ENCODE results near the gene CCDC117. TPM values are rescaled to one million over a fixed set of nuclear protein-coding genes. Genes with fewer than 3 reads are reported as not detected.

The CCDC117 gene
- total and polyA plus RNA-seq, 9 donors, result 11.7 to 34.2 (median 22.8) TPM

DNA sequence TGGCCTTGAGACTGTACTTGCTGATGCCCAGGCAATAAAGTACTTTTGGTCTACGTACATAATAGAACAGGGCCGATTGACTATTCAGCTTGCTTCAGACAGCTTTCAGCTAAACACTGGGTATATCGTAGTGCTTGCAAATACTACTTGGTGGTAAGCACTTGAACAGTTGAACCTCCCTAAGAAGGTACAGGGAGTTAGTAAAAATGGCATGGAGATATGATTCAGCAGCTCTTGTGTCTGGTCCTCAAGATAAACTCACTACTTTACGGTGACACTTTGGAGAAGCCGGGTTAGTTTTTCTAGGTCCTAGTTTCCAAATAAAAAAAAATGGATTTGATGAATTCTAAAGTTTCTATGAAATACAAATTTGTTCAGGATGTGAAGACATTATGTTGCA, 7.3 kb downstream of the CCDC117 start:
- intact Hi-C loops (cut with DNase I), result no loop called here
- Histone ChIP-seq H3K27me3 (no peaks in the 10 kb centered on the region), H3K4me3 (no peak overlapping the region), H3K9me3 (no peaks in the 10 kb centered on the region), H3K4me1 (ENCODE audit: insufficient read depth) (no peaks in the 10 kb centered on the region), H3K27ac (no peak overlapping the region), H3K36me3 (no peaks in the 10 kb centered on the region)
- no peak for DNase-seq
- WGBS, 3 donors, result 83 to 86% (median 86%) methylated on average over 5 of the region's 5 CpGs
- TF ChIP-seq, protein P1, sequence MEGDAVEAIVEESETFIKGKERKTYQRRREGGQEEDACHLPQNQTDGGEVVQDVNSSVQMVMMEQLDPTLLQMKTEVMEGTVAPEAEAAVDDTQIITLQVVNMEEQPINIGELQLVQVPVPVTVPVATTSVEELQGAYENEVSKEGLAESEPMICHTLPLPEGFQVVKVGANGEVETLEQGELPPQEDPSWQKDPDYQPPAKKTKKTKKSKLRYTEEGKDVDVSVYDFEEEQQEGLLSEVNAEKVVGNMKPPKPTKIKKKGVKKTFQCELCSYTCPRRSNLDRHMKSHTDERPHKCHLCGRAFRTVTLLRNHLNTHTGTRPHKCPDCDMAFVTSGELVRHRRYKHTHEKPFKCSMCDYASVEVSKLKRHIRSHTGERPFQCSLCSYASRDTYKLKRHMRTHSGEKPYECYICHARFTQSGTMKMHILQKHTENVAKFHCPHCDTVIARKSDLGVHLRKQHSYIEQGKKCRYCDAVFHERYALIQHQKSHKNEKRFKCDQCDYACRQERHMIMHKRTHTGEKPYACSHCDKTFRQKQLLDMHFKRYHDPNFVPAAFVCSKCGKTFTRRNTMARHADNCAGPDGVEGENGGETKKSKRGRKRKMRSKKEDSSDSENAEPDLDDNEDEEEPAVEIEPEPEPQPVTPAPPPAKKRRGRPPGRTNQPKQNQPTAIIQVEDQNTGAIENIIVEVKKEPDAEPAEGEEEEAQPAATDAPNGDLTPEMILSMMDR (IDR thresholded peaks at IDR 0.05), result no peak
- TF ChIP-seq POLR2A (IDR thresholded peaks at IDR 0.05) (no peak), EP300 (IDR thresholded peaks at IDR 0.05) (no peak)

DNA sequence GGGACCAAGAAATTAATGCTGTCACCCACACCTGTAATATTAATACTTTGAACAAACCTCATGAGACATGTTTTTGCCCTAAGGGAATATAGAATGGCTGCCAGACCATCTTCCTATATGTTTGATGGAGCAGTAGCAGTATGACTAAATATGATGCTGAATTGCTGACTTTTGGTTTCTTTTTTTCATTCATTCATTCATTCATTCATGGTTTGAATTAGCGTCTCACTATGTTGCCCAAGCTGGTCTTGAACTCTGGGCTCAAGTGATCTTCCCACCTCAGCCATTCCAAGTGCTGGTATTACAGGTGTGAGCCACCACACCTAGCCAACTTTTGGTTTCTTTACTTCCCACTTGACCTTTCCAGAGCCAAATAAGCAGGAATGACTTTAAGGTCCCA, 7.8 kb downstream of the CCDC117 start:
- TF ChIP-seq POLR2A (IDR thresholded peaks at IDR 0.05), result no peak
- TF ChIP-seq EP300 (IDR thresholded peaks at IDR 0.05), result no peak
- TF ChIP-seq, protein P1 (IDR thresholded peaks at IDR 0.05), result no peak
- H3K4me3 ChIP-seq, result no peak overlapping the region
- no peaks in the 10 kb centered on the region for H3K36me3 ChIP-seq
- no peak for DNase-seq
- H3K4me1 ChIP-seq (ENCODE audit: insufficient read depth), result no peaks in the 10 kb centered on the region
- 94 to 100% (median 97%) methylated on average over 1 of the region's 1 CpG for WGBS, 3 donors
- no peak overlapping the region for H3K27ac ChIP-seq
- no peaks in the 10 kb centered on the region for H3K27me3 ChIP-seq
- H3K9me3 ChIP-seq, result no peaks in the 10 kb centered on the region
- intact Hi-C loops (cut with DNase I), result no loop called here

DNA sequence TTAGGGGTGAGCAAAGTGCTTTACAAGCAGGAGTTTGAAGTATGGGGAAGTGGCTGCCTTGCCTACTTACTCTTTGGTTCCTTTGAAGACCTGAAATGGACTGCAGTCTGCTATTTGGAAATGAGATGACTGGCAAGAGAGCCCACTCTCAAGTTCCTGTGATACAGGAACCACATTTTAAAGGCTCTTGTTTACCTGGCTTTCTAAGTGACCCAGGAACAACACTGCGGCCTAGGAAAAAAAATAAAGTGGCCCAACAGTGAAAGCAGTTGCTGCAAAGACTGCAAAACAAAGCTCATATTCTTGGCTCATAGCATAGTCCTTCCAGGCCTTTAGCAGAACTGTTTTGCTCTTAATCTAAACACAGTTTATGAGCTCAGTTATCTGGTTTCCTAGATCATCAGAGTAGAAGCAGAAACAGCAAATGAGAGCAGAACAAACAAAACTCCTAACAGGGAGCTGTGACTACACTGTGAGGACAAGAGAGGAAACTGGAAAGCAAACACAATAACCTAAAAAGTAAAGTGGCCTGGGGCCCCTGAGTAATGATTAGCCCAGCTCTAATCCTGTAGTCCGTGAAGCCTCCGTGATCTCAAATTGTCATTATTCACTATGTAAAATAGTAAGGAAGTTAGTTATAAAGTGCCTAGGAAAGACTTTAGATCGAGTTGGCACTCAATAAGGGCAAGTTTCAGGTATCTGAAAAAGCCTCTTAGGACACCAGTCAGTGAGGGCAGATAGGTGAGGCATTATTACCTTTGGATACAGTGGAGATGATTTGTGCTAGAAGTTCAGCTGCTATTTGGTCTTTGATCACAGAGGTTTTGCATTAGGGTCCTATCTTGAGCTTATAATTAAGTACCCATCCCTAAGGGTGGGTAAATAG, 11.5 kb downstream of the CCDC117 start:
- TF ChIP-seq, protein P1 (IDR thresholded peaks at IDR 0.05), result no peak
- TF ChIP-seq POLR2A (IDR thresholded peaks at IDR 0.05) (no peak), EP300 (IDR thresholded peaks at IDR 0.05) (no peak)
- H3K27me3 ChIP-seq, result no peaks in the 10 kb centered on the region
- intact Hi-C loops (cut with DNase I), result no loop called here
- WGBS, 3 donors, result 71 to 84% (median 82%) methylated on average over 4 of the region's 4 CpGs
- H3K4me1 ChIP-seq (ENCODE audit: insufficient read depth), result no peaks in the 10 kb centered on the region
- H3K9me3 ChIP-seq, result no peaks in the 10 kb centered on the region
- no peak overlapping the region for H3K27ac ChIP-seq
- DNase-seq, result no peak
- no peak overlapping the region for H3K4me3 ChIP-seq
- no peaks in the 10 kb centered on the region for H3K36me3 ChIP-seq

DNA sequence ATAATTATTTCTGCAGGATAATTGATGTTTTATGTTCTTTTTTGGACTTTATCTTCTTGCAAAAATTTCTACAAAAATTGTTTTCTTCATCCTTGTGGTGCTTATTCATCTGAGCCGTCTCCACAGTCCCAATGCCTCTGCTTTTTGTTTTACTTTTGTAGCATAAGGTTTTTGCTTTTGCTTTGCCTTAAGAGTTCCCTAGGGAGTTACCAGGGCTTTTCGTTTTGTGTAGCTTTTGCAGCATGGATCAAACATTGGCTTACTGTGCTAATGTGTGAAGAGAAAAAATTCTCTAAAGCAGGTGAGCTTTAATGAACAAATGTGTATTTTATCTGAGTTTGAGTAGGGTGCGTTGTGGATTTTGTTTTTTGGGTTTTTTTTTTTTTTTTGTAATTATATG, 16.1 kb downstream of the CCDC117 start:
- Histone ChIP-seq H3K27me3 (no peaks in the 10 kb centered on the region), H3K4me1 (ENCODE audit: insufficient read depth) (no peaks in the 10 kb centered on the region), H3K36me3 (no peaks in the 10 kb centered on the region), H3K4me3 (no peak overlapping the region), H3K9me3 (no peaks in the 10 kb centered on the region), H3K27ac (no peak overlapping the region)
- intact Hi-C loops (cut with DNase I), result no loop called here
- no peak for TF ChIP-seq EP300 (IDR thresholded peaks at IDR 0.05)
- TF ChIP-seq, protein P1 (IDR thresholded peaks at IDR 0.05), result no peak
- TF ChIP-seq POLR2A (IDR thresholded peaks at IDR 0.05), result no peak
- DNase-seq, result no peak
- 15 to 37% (median 26%) methylated on average over 3 of the region's 3 CpGs for WGBS, 3 donors
